ENCODE data around the gene RNH1.
"Not testable (repeated sequence)": the region's sequence is repeated elsewhere in the genome, so short reads cannot be mapped to it uniquely, and the experiment has no call there.

The RNH1 gene

GRCh38 chr11:486189-486588 lies 20.9 kb downstream of the RNH1 start:
- Mint-ChIP-seq H3K27ac (no peak overlapping the region), H3K27me3 (no peaks in the 10 kb centered on the region), H3K4me1 (no peaks in the 10 kb centered on the region), H3K4me3 (no peak overlapping the region), H3K9me3 (no peaks in the 10 kb centered on the region)
- DNase-seq (no peak), ATAC-seq (peak; percentile 27)

- Mint-ChIP-seq H3K27me3 (no peaks in the 10 kb centered on the region), H3K27ac (no peak overlapping the region), H3K4me3 (no peak overlapping the region), H3K9me3 (no peaks in the 10 kb centered on the region), H3K4me1 (no peaks in the 10 kb centered on the region)
- ATAC-seq (no peak), DNase-seq (no peak)
Observed at GRCh38 chr11:484616-485015, 22.4 kb downstream of the RNH1 start.

- no peak overlapping the region for H3K27ac Mint-ChIP-seq
- no peak for DNase-seq
- H3K27me3 Mint-ChIP-seq: no peaks in the 10 kb centered on the region
- ATAC-seq: no peak
- H3K4me3 Mint-ChIP-seq: no peak overlapping the region
- no peaks in the 10 kb centered on the region for H3K9me3 Mint-ChIP-seq
- H3K4me1 Mint-ChIP-seq: no peaks in the 10 kb centered on the region
Observed at GRCh38 chr11:479311-479710, 27.7 kb downstream of the RNH1 start.

GRCh38 chr11:477052-477715 lies 29.9 kb downstream of the RNH1 start:
- ATAC-seq: no peak
- H3K27me3 Mint-ChIP-seq: no peaks in the 10 kb centered on the region
- H3K27ac Mint-ChIP-seq: no peak overlapping the region
- H3K4me1 Mint-ChIP-seq: no peaks in the 10 kb centered on the region
- DNase-seq: no peak
- no peaks in the 10 kb centered on the region for H3K9me3 Mint-ChIP-seq
- H3K4me3 Mint-ChIP-seq: no peak overlapping the region

- Mint-ChIP-seq H3K9me3 (no peaks in the 10 kb centered on the region), H3K27me3 (no peaks in the 10 kb centered on the region), H3K4me1 (no peaks in the 10 kb centered on the region), H3K4me3 (no peak overlapping the region), H3K27ac (peak overlapping the region in 1 of 2 donors; percentile 6)
- DNase-seq: no peak
- ATAC-seq: no peak
Observed at GRCh38 chr11:476416-476815, 30.6 kb downstream of the RNH1 start.

- ATAC-seq: no peak
- Mint-ChIP-seq H3K27me3 (no peaks in the 10 kb centered on the region), H3K4me1 (no peaks in the 10 kb centered on the region), H3K4me3 (no peak overlapping the region), H3K9me3 (no peaks in the 10 kb centered on the region), H3K27ac (peak overlapping the region in 1 of 2 donors; percentile 6)
- DNase-seq: no peak
Observed at GRCh38 chr11:475941-476340, 31.1 kb downstream of the RNH1 start.

GRCh38 chr11:474914-475506 lies 32.0 kb downstream of the RNH1 start:
- ATAC-seq (no peak), DNase-seq (no peak)
- no peak overlapping the region for H3K27ac Mint-ChIP-seq
- H3K9me3 Mint-ChIP-seq: no peaks in the 10 kb centered on the region
- no peaks in the 10 kb centered on the region for H3K27me3 Mint-ChIP-seq
- no peaks in the 10 kb centered on the region for H3K4me1 Mint-ChIP-seq
- H3K4me3 Mint-ChIP-seq: no peak overlapping the region

- ATAC-seq (no peak), DNase-seq (no peak)
- no peak overlapping the region for H3K27ac Mint-ChIP-seq
- H3K27me3 Mint-ChIP-seq: no peaks in the 10 kb centered on the region
- H3K4me3 Mint-ChIP-seq: no peak overlapping the region
- no peaks in the 10 kb centered on the region for H3K9me3 Mint-ChIP-seq
- H3K4me1 Mint-ChIP-seq: no peaks in the 10 kb centered on the region
Observed at GRCh38 chr11:473962-474785, 32.9 kb downstream of the RNH1 start.

GRCh38 chr11:473415-473814 lies 33.6 kb downstream of the RNH1 start:
- H3K27ac Mint-ChIP-seq: no peak overlapping the region
- H3K9me3 Mint-ChIP-seq: no peaks in the 10 kb centered on the region
- H3K27me3 Mint-ChIP-seq: no peaks in the 10 kb centered on the region
- H3K4me3 Mint-ChIP-seq: no peak overlapping the region
- no peak for ATAC-seq
- no peaks in the 10 kb centered on the region for H3K4me1 Mint-ChIP-seq
- DNase-seq: no peak

- ATAC-seq: no peak
- Mint-ChIP-seq H3K4me1 (no peaks in the 10 kb centered on the region), H3K9me3 (no peaks in the 10 kb centered on the region), H3K27me3 (no peaks in the 10 kb centered on the region), H3K4me3 (no peak overlapping the region), H3K27ac (no peak overlapping the region)
- no peak for DNase-seq
Observed at GRCh38 chr11:472816-473215, 34.2 kb downstream of the RNH1 start.

GRCh38 chr11:472272-472671 lies 34.8 kb downstream of the RNH1 start:
- Mint-ChIP-seq H3K9me3 (no peaks in the 10 kb centered on the region), H3K4me3 (no peak overlapping the region), H3K27me3 (no peaks in the 10 kb centered on the region), H3K4me1 (no peaks in the 10 kb centered on the region), H3K27ac (no peak overlapping the region)
- no peak for ATAC-seq
- DNase-seq: no peak

GRCh38 chr11:471468-472145 lies 35.4 kb downstream of the RNH1 start:
- DNase-seq (no peak), ATAC-seq (peak; percentile 58)
- no peaks in the 10 kb centered on the region for H3K27me3 Mint-ChIP-seq
- no peaks in the 10 kb centered on the region for H3K9me3 Mint-ChIP-seq
- H3K27ac Mint-ChIP-seq: no peak overlapping the region
- H3K4me3 Mint-ChIP-seq: no peak overlapping the region
- H3K4me1 Mint-ChIP-seq: no peaks in the 10 kb centered on the region

- H3K4me1 Mint-ChIP-seq: no peaks in the 10 kb centered on the region
- H3K4me3 Mint-ChIP-seq: no peak overlapping the region
- no peak for DNase-seq
- H3K27me3 Mint-ChIP-seq: no peaks in the 10 kb centered on the region
- ATAC-seq: no peak
- no peak overlapping the region for H3K27ac Mint-ChIP-seq
- no peaks in the 10 kb centered on the region for H3K9me3 Mint-ChIP-seq
Observed at GRCh38 chr11:469684-470560, 37.1 kb downstream of the RNH1 start.

- DNase-seq: not testable (repeated sequence)
Observed at GRCh38 chr11:469026-469683, 37.9 kb downstream of the RNH1 start.

GRCh38 chr11:468493-468892 lies 38.5 kb downstream of the RNH1 start:
- ATAC-seq: no peak
- Mint-ChIP-seq H3K27ac (no peak overlapping the region), H3K4me1 (no peaks in the 10 kb centered on the region), H3K9me3 (no peaks in the 10 kb centered on the region), H3K27me3 (no peaks in the 10 kb centered on the region), H3K4me3 (no peak overlapping the region)
- DNase-seq: no peak

More at GRCh38 chr11:469026-469683, 37.9 kb downstream of the RNH1 start:
- H3K27ac Mint-ChIP-seq, ATAC-seq, H3K4me3 Mint-ChIP-seq, H3K4me1 Mint-ChIP-seq, H3K9me3 Mint-ChIP-seq, H3K27me3 Mint-ChIP-seq: not testable (repeated sequence)
